HG02610 (cell line): ENCODE measurements around the gene ZNF608.

Source experiments
- ATAC-seq: cut with Tn5 transposase; IDR thresholded peaks from one replicate; pipeline ENCODE4 v1.9.1; 2021; ENCODE audit warnings: mild to moderate bottlenecking, moderate library complexity; ENCODE audit not compliant: unreplicated experiment

Gene ZNF608

DNA sequence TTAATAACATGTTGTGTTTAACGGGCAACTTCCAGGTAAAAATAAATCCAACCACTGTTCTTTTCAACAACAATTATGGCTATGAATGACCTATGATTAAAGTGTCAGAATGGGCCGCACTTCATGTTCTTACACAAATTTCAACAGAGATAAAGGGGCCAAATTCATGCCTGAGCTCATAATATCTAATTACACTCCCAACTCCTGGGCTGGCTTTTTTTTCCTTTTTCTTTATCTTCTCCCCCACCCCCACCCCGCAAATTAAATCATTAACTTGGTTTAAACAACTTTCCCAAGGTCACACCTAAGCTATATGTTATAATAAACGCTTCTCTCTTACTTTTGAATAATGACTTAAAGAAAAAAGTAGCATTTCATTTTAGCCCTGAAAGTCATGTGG, 25.8 kb downstream of the ZNF608 start:
- no peak for ATAC-seq

DNA sequence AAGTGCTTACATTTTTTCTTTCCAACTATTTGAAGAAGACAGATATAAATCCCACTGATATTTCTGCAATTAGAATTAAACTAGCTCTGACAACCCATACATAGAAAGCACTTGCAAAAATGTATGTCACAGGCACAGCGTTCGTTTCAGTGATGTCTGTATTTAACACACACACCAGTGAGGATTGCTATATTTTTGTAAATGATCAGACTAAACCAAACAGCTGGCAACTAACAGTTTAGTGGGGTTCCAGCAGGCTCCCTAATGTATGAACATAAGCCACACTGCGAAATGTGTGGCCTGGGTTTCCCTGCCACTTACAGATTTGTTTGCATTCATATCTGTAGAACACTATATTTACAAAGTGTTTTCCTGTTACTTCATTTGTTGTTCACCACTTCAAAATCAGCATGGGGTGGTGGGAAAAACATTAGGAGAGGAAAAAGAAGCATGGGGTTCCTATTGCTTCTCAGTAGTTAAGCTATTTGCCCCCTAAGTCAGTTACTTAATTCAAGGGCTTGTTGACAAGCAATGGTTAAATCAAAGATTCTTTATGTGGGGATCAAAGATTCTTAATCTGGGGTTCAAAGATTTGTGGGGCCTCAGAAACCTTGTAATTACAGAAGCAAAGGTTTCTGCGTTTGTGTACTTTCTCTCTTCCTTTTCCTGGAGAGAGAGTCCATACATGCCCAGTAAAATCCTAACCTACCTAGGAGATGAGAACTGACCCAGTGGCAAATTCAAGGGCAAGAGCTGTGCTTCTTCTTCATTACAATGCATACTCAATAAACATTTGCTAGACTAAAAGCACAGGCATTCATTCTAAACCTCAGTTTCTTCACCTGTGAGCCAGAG, 27.1 kb downstream of the ZNF608 start:
- no peak for ATAC-seq

DNA sequence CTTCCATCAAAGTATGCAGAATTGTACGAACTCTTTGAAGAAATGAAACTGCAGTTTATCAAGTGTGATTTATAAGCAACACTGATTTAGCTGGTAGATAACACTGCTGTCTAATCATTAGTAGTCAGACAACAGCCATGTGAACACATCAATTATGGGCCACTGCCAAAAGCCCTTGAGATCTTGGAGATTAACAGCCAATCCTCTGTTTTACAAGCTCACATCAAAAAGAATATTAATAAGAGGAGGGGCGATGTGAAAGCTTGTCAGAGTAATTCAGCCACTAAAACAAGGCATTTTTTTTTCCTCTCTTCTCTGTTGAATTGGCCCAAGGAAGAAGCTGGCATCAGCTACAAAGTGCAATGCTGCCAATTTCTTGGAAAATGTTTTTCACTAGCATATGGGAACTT, 28.1 kb downstream of the ZNF608 start:
- ATAC-seq: no peak

DNA sequence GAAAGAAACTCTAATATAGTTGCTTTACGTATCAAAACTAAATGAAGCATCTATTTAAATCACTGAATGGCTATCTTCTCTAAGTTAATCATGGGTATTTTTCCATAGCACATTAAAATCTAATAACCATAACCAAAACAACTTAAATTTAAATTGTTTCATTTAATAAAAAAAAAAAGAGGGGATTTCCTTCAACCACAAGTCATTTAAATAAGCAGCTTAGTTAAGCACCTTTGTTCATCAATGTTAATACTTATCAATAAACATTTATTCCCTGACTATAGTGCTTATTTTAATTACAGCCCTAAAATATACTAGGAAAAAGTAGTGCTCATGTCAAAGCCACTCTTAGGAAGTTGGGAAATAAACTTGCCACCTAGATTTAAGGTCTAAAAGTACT, 30.3 kb downstream of the ZNF608 start:
- ATAC-seq: no peak

DNA sequence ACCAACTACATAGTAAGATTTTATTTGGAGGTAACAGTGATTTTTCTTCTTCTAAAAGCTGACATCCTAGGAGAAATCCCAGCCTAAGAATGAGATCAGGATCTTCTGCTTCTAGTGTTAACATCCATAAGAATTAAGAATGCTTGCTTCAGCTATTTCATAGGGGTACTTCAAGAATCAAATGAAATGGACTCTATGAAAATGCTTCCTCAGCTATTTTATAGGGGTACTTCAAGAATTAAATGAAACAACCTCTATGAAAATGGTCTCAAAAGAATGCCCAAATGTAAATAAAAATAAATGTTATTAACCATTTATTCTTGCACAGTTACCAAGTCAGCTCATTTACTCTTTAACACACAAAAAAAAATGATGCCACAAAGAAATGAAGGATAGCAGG, 31.5 kb downstream of the ZNF608 start:
- no peak for ATAC-seq

DNA sequence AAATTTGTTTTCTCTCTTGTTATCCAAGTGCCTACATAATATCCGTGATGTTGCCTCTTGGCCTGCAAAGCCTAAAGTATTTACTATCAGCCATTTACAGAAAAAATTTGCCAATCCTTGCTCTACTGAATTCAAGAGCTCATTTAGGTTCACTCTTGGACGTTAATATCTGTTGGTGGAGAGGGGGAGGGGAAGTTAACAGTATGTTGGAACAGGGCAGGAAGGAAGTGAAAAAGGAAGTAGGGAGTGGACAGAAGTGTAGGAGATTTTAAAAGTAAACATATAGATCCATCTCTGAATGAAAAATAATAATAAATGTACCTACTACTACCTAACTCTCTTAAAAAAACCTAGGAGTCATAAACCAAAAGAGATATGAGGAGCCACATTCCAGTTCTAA, 32.8 kb downstream of the ZNF608 start:
- ATAC-seq: no peak

DNA sequence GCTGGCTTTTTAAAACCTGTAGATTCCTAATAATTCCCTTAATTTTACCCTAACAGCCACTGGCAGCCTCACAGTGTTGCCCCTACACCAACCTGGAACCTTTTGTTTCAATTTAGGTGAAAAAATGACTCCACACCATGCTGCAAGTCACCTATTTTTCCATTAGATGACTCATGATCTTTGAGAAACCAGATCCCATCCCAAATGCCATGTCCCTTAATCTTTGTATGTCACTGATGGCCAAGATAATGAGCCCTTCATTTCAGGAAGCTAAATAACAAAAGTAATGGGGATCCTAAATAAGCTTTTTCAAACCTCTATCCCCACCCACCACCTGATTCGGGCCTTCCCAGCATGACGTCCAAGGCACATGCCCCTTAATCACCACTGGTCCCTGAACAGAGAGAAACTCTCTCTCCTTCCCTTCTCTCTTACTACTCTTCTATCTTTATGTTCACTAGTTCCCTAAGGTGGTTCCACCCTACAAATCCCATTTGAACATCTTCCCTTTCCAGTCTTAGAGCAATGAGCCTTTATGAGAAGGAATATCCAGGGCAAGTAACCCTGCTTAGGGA, 33.6 kb downstream of the ZNF608 start:
- no peak for ATAC-seq

DNA sequence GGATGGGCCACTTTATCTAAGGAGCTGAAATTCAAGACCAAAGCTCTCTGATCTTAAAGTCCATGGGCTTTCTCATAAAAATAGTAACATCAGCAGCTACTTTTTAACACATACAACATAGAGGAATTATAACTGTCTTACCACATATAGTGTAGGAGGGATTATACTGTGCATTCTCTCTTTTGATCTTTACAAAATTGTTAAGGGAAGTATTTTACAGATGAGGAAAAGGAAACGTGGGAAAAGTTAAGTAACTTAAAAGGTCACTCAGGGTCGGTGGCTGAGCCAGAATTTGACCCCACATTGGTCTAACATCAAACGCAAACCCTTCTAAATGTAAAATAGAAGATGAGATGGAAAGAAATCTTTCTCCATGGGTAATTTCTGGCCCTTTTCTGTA, 38.4 kb downstream of the ZNF608 start:
- no peak for ATAC-seq

DNA sequence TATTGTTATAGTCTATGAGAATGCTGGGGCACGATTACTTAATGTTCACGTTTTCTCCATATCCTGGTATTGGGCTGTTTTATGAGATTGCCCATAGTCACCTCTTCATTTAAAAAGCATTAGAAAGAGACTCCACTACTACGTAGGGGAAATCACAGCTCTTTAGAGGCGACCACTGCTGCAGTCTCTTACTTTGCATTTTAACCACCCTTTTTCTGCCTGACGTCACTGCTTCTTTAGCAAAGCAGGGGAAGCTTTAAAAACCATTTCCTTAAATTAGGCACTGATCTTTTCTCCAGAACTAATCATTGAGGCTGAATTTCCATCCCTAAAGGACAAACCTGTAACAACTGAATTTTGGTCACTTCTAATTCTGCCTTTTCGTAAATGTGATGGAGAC, 38.9 kb downstream of the ZNF608 start:
- ATAC-seq: no peak

DNA sequence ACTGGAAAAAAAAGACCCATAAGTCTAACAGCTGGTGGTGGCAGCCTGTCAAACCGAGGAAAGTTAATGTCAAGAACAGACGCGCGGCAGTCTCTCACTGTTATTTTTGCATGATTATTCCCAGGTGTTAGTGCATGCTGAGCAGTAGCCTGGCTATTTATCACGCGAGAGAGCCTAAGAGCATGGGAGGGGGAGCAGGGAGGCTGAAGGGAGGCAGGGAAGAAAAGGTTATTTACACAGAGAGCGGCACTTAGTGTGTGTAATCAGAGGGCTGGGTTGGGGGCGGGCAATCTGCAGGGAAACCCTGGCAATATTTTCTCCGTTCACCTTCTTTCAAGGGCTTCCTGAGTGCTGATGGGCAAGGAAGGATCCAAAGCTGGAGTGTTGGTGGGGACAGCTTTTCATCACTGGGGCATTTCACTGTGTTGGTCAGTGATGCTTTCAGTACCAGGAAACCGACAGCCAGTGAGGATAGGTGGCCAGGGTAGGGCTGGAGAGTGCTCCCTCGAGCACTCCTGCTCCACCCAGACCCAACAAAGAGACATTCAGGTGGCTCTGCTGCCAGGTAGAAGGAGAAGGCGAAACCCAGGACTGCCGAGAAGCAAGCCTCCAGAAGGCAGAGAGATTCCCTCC, 39.6 kb downstream of the ZNF608 start:
- no peak for ATAC-seq

DNA sequence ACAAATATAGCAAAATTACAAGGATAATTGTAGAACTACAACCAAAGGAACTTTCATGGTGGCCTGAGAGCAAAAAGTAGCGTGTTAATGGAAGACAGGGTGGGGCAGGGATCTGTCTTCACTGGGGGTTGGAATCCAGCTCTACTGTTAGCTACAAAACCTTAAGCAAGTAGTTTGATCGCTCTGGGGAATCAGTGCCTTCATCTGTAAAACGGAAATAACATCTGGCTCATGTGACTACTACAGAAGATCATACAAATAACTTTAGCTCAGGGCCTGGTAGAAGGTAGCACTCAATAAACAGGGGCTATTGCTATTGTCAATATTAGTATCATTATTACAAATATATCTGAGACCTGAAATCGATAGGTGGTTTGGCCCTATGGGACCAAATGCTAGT, 40.4 kb downstream of the ZNF608 start:
- no peak for ATAC-seq

DNA sequence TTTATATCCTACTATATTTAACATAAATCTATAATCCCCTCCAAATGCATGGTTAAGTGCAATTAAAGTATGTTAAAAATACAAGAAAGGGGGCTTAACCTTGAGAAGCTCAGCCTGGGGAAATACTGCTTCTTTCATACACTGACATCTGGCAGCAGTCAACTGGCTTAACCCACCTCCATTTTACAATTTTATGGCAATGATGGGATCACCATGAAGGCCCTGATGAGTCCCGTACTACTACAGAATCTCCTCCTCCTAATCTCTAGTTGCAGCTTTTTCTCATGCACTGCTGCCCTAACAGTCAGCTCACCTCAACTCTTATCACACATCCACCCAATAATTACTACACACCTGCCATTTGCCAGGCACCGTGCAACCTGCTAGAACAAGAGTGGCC, 40.9 kb downstream of the ZNF608 start:
- no peak for ATAC-seq

DNA sequence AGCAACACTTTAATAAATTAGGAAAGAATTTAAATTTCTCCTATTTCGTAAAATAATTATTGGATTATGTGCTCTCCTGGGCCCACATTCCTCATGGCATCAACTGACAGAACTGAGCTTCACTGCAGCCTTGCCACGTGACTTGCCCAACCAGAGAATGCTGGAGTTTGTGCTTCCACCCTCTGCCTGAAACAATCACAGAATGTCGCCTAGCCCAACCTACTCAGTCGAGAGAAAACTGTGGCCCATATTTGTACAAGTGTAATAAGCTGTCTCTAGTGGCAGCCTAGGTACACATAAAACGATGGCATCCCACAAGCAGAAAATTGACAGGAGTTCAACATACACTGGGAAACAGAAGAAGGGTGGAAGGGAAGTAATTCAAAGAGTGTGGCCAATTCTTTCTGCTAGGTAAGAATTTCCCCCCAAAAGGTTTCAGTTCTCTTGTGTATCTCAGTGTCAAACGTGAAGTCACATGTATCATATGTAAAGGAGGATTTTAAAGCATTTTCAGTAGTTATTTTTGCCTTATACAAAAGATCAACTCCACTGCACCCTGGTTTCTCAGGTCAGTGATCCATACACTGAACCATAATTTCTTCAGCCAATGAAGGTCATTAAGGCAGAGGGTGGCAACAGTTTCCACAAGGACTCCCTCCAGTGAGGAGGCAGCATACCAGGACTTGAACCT, 41.7 kb downstream of the ZNF608 start:
- ATAC-seq: peak; percentile 78

DNA sequence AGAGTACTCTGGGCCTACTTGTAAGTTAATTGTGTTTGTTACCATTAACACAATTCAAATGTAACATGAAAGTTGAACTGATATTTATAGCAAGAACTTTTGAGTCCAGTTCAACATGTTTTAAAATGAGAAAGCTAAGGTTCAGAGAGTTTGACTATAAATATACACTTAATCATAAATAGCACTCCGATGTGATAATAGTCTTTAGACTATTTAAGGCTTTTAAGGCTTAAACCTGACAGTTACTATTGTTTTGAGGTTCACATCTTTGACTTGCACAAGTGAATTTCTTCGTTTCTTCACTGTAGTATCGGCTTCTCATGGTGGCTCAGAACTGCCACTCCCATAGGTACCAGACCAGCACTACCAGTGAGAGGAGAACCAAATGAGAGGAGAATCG, 42.4 kb downstream of the ZNF608 start:
- no peak for ATAC-seq

DNA sequence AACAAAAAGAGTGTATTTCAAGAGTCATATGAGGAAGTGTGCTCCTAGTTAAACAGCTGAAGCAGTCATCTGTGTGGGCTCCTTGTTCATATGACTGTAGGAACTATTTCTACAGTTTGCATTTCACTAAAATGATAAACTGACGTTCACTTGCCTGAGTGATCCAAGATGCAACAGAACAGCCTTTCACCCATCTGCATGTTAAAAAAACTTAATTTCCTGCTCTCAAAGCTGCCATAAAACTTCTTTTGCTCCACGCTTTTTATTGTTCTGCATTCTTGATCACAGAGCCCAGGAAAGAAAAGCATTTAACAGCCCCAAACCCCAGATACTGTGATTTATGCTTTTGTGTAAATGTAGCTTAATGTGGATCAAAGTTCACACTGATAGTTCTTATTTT, 43.9 kb downstream of the ZNF608 start:
- peak; percentile 44 for ATAC-seq

DNA sequence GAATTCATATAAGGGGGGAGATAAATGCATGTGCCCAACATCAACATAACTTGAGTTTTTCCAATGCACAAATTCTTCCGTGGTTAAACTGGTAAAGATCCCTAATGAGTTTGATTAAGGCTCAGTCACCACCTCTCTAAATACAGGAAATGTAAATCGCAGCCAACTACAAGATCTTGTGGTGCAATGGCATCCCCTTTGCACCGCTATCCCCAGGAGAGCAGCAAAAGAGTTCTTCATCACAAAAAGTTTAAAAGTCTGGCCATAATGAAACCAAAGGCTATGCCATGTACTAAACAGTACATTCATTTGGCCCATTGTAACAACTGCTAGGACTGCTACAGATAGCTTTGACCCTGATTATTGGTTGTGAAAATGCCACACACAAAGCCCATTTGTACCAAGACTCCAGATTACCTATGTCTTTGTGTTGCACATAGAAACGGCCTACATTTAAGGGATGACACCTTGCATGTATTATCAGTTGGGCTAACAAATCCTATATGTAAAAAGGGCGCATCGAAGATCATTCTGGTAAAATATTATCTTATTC, 44.5 kb downstream of the ZNF608 start:
- peak; percentile 33 for ATAC-seq

DNA sequence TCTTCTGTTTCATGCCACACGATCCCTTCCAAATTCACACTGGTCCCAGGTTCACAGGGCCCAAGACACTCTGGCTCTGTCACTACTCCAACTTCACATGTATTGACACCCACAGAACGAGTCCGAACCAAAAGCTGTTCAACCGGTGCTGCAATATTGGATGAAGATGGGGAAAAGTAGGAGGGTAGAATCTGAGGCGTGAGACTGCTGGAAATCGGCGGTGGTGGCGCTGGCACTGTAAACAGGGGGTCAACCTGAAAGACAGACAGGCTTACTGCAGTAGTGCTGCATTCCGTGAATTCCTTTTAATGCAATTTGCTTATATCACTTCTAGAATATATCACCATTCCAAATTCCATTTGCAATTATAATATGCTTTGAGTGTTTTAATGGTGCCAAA, 45.4 kb downstream of the ZNF608 start:
- ATAC-seq: no peak

DNA sequence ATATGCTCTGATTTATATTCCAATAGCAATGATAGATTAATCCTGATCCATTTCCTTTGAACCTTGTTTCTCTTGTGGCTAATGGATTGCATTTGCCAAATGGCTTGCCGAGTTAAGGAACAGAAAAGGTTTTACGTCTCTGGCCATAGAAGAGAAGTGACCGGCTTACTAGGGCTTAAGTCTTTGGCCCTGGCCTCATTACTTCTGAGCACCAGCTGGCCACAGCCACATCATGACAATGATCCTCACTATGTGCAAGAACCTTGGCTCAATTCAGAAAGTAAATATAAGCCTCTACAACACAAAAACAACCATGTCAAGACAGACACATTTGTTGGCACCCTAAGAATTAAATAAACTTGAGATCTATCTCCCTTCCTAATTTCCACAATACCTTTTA, 46.1 kb downstream of the ZNF608 start:
- no peak for ATAC-seq

DNA sequence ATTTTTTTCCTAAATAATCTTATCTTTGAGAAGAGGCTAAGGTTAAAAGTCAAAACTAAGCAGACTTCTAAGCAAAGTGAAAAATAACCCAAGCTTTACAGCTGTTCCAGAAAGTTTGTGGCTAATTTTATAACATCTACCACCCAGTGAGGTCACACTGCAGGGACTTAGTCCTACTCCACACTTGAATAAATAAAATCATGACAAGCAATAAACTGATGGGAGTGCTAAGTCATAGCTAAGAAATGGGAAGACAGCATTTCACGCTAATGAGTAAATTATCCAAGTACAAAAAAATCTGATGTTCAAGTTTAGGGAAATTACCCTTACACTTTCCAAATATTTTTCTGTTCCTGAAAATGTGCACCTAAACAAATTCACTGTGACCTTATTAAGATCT, 47.7 kb downstream of the ZNF608 start:
- ATAC-seq: no peak

DNA sequence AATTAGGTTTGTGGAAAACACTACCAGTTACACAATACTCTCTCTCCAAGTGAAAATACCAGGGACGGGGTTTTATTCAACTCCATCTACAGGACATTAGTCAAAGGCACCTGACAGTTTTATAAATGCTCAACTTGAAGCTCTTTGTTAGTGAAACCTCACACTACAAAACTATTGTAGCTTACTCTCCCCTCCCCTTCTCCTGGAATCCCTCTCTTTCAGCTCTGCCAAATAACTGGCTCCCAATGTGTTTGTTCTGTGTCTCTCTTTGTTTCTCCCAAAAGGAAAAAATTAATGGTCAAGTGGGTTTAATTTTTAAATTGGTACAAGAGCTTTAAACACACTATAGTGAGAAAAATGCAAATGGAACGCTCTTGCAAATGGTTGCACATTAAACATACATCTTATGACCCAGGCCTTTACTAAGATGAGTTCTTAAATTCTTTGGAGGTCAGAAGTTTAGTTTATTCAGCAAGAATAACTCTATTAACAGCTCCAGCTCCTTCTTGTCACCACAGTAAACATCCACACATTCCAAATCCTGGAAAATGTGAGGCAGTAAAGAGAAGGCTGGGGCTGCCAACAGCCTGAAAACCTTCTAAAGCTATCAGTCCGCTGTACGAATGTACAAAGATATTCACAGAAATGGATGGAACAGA, 48.4 kb downstream of the ZNF608 start:
- ATAC-seq: no peak

DNA sequence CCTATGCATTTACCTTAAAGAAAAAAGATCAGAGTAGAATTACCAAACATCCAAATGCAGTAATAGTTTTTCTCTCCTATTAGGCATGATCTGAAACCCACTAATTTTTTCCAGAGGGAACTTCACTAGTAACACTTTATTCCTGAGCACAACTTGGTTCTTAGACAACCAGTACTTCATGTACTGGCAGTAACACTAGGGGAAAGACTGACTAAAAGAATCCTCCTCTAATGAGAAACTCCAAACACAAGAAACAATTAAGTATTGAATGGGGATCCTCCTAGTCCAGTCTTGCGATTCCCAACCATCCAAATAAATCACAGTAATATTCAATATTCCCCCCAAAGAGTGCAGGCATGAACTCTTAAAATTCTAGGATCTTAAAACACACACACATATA, 48.9 kb downstream of the ZNF608 start:
- no peak for ATAC-seq
